PFSK-1 (cell line): Measurements from ENCODE around the gene DSTN.

Experiments used
- FOXP2 ChIP-seq: optimal IDR thresholded peaks from 2 replicates; pipeline ENCODE3; 2011; ENCODE audit warnings: borderline replicate concordance, control low read depth, inconsistent platforms; ENCODE audit not compliant: insufficient read depth; ENCODE audit errors: extremely low read length, extremely low read depth
- POLR2AphosphoS5 ChIP-seq: IDR thresholded peaks from 2 replicates; pipeline ENCODE4 v1.6.1; 2012; ENCODE audit warnings: low read depth, mild to moderate bottlenecking, control low read depth, low read length, moderate library complexity
- SIN3A ChIP-seq: IDR thresholded peaks from 2 replicates; pipeline ENCODE4 v1.6.1; 2012; ENCODE audit warnings: mild to moderate bottlenecking, low read length, moderate library complexity, borderline replicate concordance; ENCODE audit not compliant: insufficient read depth
- TAF1 ChIP-seq: IDR thresholded peaks from 2 replicates; pipeline ENCODE4 v1.6.1; 2012; ENCODE audit warnings: low read length, control low read depth, borderline replicate concordance; ENCODE audit not compliant: insufficient read depth
- TF ChIP-seq, protein P1 (sequence below), 2 experiments: IDR thresholded peaks; 2 replicates each; pipeline versions ENCODE4 v1.6.1 to v1.8.0; 2011 to 2012; ENCODE audit warnings: low read depth in 2 of 2, low read length in 2 of 2, control low read depth in 1 of 2, inconsistent platforms in 1 of 2, mild to moderate bottlenecking in 1 of 2, moderate library complexity in 1 of 2; ENCODE audit not compliant: insufficient read depth in 1 of 2

Gene DSTN

DNA sequence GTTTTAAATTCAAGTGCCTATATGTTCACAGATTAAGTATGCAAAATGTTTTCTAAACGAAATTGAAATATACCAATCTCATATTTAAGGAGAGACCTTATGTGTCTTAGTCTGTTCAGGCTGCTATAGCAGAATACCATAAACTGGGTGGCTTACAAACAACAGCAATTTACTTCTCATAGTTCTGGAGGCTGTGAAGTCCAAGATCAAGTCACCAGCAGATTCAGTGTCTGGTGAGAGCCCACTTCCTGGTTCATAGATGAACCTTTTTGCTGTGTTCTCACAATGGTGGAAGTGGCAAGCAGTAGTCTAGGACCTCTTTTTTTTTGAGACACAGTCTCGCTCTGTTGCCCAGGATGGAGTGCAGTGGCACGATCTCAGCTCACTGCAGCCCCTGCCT lies 3.5 kb upstream of the DSTN start:
- TF ChIP-seq POLR2AphosphoS5: no peak
- TF ChIP-seq, protein P1, sequence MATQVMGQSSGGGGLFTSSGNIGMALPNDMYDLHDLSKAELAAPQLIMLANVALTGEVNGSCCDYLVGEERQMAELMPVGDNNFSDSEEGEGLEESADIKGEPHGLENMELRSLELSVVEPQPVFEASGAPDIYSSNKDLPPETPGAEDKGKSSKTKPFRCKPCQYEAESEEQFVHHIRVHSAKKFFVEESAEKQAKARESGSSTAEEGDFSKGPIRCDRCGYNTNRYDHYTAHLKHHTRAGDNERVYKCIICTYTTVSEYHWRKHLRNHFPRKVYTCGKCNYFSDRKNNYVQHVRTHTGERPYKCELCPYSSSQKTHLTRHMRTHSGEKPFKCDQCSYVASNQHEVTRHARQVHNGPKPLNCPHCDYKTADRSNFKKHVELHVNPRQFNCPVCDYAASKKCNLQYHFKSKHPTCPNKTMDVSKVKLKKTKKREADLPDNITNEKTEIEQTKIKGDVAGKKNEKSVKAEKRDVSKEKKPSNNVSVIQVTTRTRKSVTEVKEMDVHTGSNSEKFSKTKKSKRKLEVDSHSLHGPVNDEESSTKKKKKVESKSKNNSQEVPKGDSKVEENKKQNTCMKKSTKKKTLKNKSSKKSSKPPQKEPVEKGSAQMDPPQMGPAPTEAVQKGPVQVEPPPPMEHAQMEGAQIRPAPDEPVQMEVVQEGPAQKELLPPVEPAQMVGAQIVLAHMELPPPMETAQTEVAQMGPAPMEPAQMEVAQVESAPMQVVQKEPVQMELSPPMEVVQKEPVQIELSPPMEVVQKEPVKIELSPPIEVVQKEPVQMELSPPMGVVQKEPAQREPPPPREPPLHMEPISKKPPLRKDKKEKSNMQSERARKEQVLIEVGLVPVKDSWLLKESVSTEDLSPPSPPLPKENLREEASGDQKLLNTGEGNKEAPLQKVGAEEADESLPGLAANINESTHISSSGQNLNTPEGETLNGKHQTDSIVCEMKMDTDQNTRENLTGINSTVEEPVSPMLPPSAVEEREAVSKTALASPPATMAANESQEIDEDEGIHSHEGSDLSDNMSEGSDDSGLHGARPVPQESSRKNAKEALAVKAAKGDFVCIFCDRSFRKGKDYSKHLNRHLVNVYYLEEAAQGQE (IDR thresholded peaks at IDR 0.05; ENCODE audit: insufficient read depth in 1 of 2, low read depth in 2 of 2, low read length in 2 of 2): no peak
- TF ChIP-seq FOXP2: no peak
- TF ChIP-seq TAF1: no peak

DNA sequence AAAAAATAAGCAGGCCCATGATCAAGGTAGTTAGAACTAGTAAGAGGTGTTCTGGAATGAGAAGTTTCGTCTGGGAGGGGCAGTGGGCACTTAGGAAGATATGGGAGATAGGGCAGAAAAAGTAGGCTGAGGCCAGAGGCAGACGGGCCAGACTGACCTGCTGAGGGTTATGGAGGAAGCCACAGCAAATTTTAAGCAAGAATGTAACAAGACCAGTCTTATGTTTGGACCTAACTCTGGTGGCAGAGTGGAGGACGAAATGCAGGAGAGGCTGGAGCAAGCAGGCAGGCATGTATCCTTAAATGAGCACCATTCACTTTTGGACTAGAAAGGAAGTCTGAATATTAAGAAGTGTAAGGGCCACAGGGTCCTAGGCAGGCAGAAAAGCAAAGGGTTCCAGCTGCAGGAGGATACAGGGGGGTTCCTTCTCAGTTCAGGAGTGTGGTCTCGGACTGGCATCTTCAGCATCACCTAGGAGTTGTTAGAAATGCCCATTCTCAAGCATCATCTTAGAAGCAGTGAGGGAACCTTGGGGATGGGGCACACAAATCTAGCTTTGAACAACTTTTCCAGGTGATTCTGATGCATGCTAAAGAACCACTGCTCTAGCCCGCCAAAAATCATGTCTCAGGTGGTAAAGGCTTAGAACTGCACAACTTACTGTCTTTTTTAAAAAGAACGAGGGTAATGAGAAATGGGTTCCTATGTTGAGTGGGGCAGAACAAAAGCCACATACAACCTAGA lies 1.7 kb upstream of the DSTN start:
- TF ChIP-seq, protein P1 (IDR thresholded peaks at IDR 0.05; ENCODE audit: insufficient read depth in 1 of 2, low read depth in 2 of 2, low read length in 2 of 2): no peak
- TF ChIP-seq POLR2AphosphoS5 (no peak), FOXP2 (no peak), SIN3A (no peak), TAF1 (no peak)

DNA sequence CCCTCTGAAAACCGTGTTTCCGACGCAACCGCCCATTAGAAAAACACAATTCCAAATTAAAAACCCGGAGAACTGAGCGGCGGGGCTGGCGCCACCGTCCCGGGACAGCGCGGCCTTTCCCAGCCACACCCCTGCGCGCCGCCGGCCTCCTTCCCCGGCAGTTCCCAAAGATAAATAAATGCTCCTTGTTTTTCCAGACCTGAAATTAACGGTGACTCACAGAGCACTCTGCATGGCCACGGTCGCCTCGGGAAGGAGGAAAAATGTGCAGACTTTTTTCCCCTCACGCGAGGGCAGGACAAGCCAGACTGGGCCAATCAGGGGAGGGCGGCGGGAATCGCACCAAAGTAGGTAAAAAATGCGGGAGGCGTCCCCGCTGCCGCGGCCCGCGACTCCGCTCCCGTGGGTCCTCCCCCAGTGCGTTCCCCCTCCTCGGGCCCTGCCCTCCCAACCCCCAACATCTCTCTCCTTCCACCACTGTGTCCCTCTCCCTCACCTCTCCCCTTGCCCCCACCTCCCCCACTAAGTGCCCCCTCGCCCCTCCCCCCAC lies 828 bp upstream of the DSTN start:
- TF ChIP-seq POLR2AphosphoS5 (0 out of 2 replicates have a peak, but pooled peaks have one; percentile 31), TAF1 (peak; percentile 15; the same call in 1 of the 2 replicates)
- TF ChIP-seq, protein P1 (IDR thresholded peaks at IDR 0.05; ENCODE audit: insufficient read depth in 1 of 2, low read depth in 2 of 2, low read length in 2 of 2): no peak

DNA sequence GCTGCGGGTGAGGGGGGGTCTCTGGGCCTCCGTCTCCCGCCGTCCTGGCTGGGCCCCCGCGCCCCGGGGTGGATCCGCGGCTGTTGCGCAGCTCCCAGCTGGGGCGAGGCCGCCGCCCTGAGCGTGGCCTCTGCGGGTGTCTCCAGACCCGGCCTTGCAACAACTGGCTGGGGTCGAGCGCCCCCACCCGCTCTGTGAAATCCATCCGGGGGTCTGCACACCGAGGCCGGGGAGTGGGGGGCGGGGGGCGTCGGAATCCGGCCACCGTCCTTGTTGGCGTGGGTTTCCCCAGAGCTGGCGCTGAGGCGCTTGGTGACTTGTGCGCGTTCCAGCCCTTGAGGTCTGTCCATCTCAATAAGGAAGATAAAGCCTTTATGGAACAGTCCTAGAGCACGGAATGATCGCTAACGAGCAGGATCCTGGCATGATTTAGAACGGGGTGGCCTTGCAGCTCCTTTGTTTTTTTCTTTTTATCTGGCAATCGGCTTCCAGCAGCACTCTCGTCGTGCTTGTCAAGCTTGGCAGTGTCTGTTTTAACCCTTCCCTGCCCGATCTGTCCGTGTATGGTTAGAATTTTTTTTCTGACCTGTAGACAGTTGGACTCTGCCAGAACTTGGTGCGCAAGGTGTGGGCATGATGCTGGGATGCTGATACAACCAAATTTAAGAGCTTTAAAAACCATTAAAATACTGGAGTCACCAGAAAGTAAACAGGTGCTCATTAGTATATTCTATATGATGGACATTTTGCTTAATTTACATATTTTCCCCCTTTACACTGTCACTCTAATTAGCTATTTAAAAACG lies 675 bp downstream of the DSTN start:
- TF ChIP-seq TAF1 (peak; percentile 30; the same call in 1 of the 2 replicates), FOXP2 (no peak), POLR2AphosphoS5 (0 out of 2 replicates have a peak, but pooled peaks have one; percentile 36), SIN3A (peak; percentile 39; the same call in 1 of the 2 replicates)
- TF ChIP-seq, protein P1 (IDR thresholded peaks at IDR 0.05; ENCODE audit: insufficient read depth in 1 of 2, low read depth in 2 of 2, low read length in 2 of 2): no peak
